Stimulated activated naive CD4-positive, alpha-beta T cell treated with Interleukin-2 at 50 U/mL for 16 hours (primary cell): ENCODE results near the gene DNPEP.
"Not testable (repeated sequence)": the region's sequence is repeated elsewhere in the genome, so short reads cannot be mapped to it uniquely, and the experiment has no call there.

Source experiments
- DNase-seq: peaks from one replicate; lab custom pipeline; 2025; lab: John Stamatoyannopoulos, UW

The DNPEP gene

GRCh38 chr2:219419331-219420197 is 31.9 kb upstream of the DNPEP start:
- no peak for DNase-seq

GRCh38 chr2:219419012-219419324 is 31.3 kb upstream of the DNPEP start:
- DNase-seq = no peak

GRCh38 chr2:219418155-219419011 is 30.7 kb upstream of the DNPEP start, which contains the start of gene DES:
Gene DES (plus strand): TSS chr2:219418377. CDS start chr2:219418463, 86 bp downstream.
- no peak for DNase-seq

GRCh38 chr2:219417374-219417773 is 29.7 kb upstream of the DNPEP start:
- DNase-seq = peak; percentile 7

GRCh38 chr2:219416938-219417337 is 29.2 kb upstream of the DNPEP start:
- no peak for DNase-seq

- no peak for DNase-seq
These were observed 28.5 kb upstream of the DNPEP start for GRCh38 chr2:219416235-219416602.

- no peak for DNase-seq
These were observed 28.0 kb upstream of the DNPEP start for GRCh38 chr2:219415580-219416234.

- DNase-seq = no peak
These were observed 27.1 kb upstream of the DNPEP start for GRCh38 chr2:219414857-219415256.

GRCh38 chr2:219410390-219410789 is 22.7 kb upstream of the DNPEP start:
- DNase-seq = no peak

- DNase-seq = no peak
These were observed 21.9 kb upstream of the DNPEP start for GRCh38 chr2:219409619-219410018.

- no peak for DNase-seq
These were observed 20.9 kb upstream of the DNPEP start for GRCh38 chr2:219408631-219409030.

GRCh38 chr2:219408204-219408603 is 20.5 kb upstream of the DNPEP start:
- DNase-seq = no peak

GRCh38 chr2:219407343-219407742 is 19.6 kb upstream of the DNPEP start:
- DNase-seq = not testable (repeated sequence)

GRCh38 chr2:219406861-219407230 is 19.1 kb upstream of the DNPEP start:
- no peak for DNase-seq

GRCh38 chr2:219405958-219406860 is 18.5 kb upstream of the DNPEP start:
- DNase-seq = no peak

- no peak for DNase-seq
These were observed 17.7 kb upstream of the DNPEP start for GRCh38 chr2:219405451-219405850.

GRCh38 chr2:219404954-219405353 is 17.2 kb upstream of the DNPEP start:
- DNase-seq = no peak

- DNase-seq = no peak
These were observed 16.7 kb upstream of the DNPEP start for GRCh38 chr2:219404291-219404910.

GRCh38 chr2:219403861-219404260 is 16.1 kb upstream of the DNPEP start:
- no peak for DNase-seq

GRCh38 chr2:219402665-219403515 is 15.2 kb upstream of the DNPEP start:
- DNase-seq = peak; percentile 24
